Activated CD4-positive, alpha-beta T cell treated with anti-CD3 and anti-CD28 coated beads, Interleukin-2, amount 50 U/mL, for 16 hours (primary cell): ENCODE results near the gene AAK1.
A peak's percentile ranks its signal among the peaks of the same experiment; 100 is the strongest.
"Not testable (repeated sequence)": the region's sequence is repeated elsewhere in the genome, so short reads cannot be mapped to it uniquely, and the experiment has no call there.

Experiments
- DNase-seq: peaks from one replicate; pipeline ENCODE4 v3.0.0-alpha.2; 2020

Gene AAK1

DNA sequence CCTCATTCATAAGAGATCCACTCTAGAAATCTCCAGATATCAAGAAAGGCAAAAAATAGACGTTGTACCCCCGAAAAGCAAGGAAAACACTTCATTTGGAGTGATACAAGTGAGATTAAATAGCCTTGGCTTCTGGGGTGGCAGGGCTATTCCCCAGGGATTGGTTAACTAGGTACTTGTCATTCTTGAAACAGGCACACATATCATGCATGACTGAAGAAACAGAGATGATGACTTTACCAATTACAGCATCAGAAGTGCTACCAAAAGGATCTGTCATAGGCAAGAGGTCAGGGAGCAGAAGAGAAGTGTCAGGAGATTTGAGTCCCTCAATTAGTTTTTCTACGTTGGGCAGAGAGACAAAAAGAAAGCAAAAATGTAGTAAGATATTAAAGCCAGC, 161.1 kb downstream of the AAK1 start:
- DNase-seq = no peak

DNA sequence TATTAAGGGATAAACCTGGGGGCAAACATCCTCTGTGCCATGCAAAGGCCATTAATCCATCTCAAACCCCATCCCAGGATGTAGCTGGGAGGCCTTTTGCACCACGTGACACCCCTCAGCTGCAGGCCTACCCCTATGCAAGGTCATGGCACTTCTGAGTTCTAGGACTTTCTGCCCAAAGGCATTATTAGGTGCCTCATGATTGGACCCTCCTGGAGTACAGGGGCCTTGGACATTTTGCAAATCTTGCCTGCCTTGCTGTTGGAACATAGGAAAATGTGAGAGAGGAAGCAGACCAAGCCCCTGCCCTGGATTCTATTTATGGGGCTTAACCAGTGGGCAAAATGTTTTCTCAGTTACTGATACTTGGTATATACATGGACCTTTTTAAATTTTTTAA, 162.1 kb downstream of the AAK1 start:
- DNase-seq = no peak

DNA sequence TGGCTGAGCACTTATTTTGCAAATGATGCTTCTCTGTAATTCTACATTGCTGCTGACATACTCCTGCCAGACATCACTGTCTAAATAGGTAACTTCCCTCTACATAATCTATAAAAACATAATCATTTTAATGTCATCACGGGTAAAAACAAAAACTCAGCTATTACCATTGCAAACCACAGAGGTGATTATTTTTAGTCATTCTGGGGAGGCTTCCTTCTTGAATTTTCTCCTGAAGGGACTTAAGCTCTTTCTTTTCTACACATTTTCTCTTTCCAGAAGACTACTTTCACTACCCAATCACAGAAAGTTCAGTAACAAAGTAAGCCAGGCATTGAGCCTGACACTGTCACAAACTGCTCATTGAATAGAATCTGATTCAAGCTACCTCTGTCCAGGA, 165.9 kb downstream of the AAK1 start:
- peak; percentile 26 for DNase-seq

DNA sequence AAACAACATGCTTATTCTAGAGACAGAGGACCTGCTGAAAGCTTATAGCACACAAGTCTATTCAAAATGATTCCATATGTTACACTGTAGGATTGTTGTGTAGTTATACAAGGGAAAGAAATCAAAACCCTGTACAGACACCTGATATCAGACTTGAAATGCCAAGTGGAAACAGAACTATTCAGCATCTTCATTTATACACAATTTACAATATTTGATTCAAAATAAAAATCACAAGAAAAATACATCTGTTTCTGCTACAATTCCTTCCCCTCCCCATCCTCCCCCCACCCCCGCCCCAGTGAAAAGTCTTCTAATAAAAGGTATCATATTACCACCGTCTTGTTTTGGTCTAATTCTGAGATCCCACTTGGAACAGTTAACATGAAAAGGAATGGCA, 168.9 kb downstream of the AAK1 start:
- DNase-seq = no peak

DNA sequence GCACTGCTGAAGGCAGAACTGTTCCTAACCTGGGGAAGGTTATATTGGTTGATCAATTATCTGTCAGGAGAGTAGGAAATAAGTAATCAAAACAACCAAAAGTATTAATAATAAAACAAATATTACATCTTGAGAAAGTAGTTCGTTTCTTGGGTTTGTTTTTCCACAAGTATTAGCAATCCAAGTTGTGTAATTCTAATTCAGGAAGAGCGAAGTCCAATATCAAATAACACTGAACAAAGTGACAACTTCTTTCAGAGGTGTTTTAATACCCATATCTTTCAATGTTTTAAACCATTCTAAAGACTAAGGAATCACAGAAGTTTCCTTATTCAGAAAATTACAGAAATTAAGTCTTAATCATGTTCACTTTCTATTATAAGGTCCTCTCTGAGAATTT, 171.7 kb downstream of the AAK1 start:
- DNase-seq = no peak

DNA sequence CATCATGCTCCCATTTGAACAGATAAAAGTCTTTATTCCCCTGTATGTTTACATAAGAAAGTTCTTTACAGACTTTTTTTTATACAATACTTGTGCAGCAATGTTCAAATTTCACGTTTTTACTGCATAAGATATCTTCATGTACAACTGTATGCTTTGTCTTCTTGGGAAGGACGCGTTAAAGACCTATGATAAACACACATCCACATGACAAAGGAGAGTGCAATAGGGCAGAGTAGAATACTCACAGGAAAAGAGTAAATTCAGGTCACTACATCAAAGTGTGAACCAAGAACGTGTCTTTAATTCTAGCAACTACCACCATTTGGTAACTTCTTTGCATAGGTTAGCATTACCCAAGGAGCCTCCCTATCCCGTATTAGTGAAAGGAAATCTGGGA, 172.6 kb downstream of the AAK1 start:
- DNase-seq = no peak

DNA sequence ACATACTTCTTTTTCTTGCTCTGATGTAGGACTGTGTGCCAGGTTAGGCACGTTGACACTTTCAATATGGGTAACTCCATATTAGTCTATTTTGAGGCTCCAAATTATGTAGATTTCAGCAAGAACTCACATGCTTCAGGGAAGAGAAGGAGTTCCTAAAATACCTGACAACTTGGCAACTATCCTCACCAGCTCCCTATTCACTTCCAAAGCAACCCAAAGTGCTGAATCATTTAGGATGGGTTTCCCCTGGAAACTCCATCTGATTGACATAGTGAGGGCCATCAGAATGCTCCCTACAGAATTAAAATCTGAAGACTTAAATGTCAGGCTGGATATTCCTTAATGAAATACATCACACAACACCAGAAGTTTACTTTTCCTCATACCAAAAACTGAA, 173.8 kb downstream of the AAK1 start:
- no peak for DNase-seq

DNA sequence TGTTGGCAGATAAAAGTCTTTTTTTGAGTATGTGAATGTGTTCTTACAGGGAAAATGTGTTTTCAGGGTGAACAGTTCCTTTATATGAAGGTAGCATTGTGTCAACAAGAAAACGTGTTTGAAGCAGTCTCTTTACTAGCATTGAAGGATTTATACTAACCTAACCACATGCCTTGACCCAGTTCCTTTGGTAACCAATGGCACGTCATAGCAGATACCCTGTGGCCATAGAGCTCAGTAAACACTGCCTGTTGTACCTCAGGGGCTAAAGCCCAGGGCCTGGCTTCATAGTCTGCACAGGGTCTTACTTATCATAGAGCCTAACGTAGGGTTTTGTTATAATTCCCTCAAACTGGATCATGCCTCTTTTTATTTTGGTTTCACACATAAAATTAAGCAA, 174.2 kb downstream of the AAK1 start:
- DNase-seq = no peak

DNA sequence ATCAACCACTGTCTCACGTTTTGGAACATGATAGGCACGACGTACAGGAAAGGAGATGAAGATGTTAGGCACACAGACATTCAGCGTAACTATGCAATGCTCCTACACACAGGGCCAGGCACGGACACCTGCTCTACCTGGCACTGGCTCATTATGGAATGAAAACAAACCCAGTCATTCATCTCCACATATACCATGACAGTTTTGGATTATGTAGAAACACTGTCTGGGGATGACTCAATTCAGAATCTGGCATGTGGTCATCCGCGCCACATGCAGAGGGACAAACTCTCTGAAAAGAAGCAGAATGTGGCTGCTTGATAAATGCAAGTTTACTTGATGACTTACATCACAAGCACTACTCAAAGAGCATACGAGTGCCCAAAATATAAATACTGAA, 176.8 kb downstream of the AAK1 start:
- DNase-seq = peak; percentile 39

DNA sequence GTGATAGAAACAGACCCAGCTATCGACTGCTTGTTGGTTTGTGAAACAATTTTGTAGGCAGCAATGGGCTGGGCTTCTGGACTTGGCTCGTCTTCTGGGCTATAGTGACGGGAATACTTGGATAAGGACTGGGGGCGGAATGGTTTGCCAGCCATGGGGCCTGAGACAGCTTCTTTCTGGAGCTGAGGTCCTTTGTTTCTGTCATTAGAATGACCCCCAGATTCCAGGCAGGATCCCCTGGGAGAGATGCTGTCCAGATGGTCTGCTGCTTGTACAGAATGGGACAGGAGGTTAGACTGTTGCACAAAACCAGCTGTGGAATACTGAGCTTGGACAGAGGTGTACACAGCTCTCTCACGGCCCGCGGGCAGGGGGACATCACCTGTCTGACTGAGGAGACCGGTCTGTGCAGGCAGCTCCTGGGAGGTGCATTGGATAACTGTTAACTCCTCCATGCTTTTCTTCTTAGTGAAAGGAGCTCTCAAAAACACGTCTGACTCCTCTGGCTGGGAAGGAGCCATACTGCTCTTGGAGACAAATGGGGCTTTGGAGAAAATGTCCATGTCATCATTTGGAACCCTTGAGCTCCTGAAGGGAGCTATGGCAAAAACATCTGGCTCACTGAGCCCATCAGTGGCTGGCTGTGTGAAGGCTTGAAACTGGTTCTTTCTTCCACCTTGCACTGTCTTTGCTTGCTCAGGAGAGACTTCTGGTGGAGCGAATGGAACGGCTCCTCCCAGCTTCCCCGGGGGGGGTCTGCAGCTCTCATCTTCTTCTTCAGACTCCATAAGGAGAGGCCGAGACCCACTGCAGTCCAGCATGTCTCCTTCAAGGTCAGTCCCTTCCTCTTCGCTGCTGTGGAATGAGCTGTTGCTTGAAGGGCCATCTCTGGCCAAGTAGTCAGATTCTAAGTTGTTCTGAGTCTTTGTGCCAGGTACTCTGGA, 177.8 kb downstream of the AAK1 start:
- DNase-seq = no peak

DNA sequence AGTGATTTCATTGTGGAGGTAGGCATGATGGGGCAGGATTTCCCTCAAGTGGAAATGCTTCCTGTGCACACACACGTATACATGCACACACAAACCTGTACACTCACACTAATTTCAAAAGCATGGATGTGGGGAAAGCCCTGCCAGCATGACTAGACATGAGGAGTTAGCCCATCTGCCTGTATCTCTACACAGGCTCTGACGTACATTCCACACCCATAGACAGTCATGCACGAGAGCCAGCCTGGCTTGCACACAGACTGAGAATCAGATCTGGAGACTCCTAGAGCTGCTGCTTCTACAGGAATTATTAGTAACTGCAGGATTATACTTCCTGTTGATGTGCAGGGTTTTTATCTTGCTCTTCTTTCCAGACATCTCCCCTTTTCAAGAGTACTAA, 179.0 kb downstream of the AAK1 start:
- DNase-seq = no peak

DNA sequence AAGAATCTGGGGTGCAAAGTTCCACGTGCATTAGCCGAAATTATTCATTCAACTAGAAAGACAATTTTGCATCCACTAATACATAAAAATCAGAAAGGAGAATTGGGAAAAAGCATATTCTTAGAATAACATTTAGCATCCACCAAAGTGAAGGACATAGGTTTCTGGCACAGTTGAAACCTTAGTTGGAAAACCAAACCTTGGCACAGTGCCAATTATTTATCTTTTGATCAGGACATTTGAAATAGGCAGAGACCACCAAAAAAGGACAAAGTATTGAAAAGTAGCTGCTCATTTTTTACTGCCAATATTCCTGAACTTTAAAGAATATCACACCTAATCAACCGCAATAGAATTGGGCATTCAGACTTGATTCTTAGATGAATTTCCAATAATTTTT, 180.8 kb downstream of the AAK1 start:
- DNase-seq = no peak

DNA sequence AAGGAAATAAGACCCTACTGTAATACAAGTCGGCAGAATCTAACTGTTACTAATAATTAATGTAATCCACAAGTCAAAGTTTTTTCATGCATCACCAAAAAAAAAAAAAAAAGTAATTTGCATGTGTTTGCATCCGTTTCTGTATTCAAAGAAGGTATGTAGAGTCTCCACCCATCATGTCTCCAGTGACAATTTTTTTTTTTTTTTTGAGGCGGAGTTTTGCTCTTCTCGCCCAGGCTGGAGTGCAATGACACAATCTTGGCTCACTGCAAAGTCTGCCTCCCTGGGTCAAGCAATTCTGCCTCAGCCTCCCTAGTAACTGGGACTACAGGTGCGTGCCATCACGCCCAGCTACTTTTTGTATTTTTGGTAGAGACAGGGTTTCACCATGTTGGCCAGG, 182.1 kb downstream of the AAK1 start:
- DNase-seq = no peak

DNA sequence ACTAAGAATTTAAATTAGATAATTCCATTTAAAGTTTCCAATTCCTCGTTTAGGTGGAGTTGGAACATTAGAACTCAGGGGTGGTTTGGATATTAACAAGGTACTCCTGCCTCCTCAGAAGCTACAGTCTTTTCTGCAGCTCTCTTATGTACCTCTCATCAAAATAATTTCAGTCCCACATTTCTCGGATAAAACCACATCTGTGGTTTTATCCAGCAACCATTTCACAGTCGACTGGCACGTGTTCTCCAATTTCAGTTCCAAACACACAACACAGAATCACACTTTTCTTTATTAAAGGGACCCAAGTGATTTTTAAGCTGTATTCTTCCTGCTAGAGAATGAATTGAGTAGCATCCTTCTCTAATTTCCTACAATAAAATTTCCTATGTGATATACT, 183.6 kb downstream of the AAK1 start:
- no peak for DNase-seq

DNA sequence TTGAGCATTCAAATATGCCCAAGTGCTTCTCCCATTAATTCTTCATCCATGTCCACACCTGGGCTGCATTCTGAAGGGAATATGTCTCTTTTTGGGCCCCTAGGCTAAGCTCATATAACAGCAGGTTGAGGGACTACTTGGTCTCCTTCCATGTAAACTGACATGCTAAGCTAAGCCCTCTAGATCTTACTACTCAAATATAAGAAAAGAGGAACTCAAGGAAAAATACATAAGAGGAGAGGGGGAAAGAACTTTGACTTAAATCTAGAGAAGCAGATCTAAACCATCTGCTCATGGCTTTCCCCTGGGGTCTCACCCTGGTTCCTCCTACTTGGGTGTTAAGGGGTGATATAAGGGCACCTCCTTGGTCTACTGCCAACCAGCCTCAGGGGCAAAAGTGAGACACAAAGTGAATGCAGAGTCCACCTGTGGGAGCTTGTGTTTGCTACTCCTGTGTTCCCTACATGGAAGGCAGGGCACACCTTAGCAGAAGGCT, 186.5 kb downstream of the AAK1 start:
- DNase-seq = no peak

DNA sequence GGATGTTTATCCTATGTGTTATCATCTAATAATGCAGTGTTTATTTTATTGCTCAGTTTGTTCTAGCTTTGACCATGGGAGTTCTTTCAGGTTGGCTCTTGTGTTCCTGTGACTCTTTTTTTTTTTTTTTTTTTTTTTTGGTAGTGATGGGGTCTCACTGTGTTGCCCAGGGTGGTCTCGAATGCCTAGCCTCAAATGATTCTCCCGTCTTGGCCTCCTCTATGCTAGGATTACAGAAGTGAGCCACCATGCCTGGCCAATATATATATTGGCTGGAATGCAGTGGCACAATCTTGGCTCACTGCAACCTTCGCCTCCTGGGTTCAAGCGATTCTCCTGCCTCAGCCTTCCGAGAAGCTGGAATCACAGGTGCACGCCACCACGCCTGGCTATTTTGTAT, 187.4 kb downstream of the AAK1 start:
- DNase-seq = no peak

DNA sequence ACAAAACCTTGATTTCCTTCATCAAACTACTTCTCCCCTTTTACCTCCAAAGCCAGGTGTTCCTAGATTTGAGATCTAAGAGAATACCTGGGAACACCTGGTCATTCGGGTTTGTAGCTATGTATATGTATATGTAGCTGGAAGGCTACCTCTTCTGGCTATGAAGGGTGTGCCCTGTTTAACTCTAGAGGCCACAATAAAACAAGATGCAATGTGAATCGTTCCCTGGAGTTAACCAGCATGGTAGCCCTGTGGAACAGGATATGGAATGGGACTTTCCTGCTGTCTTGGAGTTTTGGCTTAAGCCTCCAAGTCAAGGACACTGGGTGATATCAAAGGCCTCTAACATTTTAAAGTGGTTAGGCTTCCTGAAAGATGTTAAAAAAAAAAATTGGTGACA, 188.6 kb downstream of the AAK1 start:
- no peak for DNase-seq

DNA sequence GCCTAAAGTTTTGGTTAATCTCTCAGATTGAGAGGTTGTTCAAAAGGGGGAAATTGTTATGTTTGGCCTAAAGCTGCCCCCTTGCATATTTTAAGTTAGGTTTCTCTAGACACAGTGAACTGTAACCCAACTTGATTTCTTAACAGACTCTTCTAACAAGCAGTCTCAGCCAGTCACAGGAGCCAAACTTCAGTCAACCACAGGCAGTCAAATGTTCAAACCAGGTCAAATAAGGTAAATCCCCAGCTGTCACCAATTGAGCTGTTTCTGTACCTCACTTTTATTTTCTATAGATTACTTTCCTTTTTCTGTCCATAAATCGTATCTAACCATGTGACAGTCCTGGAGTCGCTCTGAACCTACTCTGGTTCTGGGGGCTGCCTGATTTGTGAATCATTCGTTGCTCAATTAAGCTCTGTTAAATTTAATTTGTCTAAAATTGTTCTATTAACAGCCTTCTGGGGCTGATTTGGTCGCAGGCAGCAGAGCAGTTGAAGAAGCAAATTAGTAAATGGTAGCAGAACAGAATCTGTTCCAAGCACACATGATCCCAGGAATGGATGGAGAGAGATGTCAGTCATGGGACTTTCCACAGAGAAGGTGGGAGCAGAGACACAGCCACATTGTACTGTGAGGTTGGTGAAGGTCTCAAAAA, 189.9 kb downstream of the AAK1 start:
- peak; percentile 55 for DNase-seq

DNA sequence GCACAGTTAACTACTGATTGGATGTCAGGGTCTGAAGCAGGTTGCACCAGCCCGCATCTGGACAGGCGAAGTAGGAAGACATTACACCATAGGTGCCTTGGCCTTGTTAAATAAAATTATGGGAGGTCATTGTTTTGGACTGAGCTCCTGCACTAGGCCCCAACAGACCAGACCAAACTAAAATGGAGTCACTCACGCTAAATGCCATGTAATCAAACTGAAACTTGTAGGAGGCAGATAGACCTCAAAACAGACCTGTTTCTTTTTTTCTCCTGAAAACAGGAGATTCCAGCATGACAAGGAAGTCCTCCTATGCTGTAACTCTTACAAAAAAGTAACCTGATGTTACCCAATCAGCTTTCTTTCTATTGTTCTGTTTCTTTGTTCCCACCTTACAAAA, 190.9 kb downstream of the AAK1 start:
- no peak for DNase-seq

DNA sequence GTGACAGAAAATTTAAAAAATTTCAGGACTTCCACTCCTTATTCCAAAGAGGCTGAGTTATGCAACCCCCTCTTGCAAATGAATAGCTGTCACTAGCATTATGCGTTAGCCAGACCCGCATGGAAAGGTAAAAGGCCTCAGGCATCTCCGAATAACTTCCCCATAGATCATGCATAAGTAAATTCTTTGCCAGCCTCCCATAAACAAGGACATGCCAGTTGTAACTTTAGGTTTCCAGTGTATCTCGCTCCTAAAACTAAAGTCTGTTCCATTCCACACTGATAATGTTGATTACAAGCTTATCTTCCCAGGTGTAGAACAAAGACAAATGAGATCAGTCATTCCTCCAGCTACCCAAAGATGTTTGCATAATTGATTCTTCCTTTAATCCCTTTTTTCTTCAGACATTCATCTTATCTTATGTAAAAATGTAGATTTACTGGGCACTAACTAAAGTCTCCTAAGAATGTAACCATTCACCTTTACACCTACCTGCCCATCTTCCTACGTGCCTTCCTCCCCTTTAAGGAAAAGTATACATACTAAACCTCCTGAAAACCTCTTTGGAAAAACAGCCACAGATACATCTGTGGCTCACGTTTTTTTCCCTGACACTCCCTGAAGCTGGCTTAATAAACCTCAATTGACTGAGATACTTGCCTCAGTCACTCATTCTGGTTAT, 192.7 kb downstream of the AAK1 start:
- DNase-seq = no peak

DNA sequence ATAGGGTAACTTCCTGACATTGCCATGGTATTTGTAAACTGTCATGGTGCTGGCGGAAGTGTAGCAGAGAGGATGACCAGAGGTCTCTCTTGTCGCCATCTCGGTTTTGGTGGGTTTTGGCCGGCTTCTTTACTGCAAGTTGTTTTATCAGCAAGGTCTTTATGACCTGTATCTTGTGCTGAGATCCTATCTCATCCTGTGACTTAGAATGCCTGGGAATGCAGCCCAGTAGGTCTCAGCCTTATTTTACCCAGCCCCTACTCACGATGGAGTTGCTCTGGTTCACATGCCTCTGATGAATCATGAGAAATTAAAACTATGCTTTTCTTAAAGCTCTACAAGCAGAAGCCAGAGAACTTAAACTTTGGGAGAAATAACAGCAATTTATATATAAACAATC, 193.6 kb downstream of the AAK1 start:
- no peak for DNase-seq

DNA sequence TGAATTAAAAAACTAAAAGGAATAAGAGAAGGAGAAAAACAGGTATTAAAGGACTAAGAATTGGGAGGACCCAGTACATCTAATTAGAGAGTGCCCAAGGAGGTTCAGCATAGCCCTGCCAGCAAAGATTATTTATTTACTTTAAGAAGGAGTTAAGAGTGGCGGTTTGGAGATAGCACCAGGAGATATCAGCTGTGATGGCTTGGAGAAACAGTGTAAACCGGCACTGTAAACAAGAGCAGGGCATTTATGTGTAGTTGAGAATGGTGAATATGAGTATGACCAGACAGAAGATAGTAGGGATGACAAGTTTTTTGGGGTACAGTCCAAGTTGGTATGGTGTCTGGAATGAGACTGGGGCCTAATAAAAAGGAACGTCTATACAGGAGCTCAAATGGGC, 199.9 kb downstream of the AAK1 start:
- DNase-seq = not testable (repeated sequence)

DNA sequence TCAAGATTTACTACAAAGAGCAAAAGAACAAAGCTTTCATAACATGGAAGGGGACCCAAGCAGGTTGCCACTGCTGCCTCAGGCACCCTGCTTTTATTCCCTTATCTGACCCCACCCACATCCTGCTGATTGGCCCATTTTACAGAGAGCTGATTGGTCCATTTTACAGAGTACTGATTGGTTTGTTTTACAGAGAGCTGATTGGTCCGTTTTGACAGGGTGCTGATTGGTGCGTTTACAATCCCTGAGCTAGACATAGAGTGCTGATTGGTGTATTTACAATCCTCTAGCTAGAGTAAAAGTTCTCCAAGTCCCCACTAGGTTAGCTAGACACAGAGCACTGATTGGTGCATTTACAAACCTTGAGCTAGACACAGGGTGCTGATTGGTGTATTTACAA, 204.0 kb downstream of the AAK1 start:
- not testable (repeated sequence) for DNase-seq

DNA sequence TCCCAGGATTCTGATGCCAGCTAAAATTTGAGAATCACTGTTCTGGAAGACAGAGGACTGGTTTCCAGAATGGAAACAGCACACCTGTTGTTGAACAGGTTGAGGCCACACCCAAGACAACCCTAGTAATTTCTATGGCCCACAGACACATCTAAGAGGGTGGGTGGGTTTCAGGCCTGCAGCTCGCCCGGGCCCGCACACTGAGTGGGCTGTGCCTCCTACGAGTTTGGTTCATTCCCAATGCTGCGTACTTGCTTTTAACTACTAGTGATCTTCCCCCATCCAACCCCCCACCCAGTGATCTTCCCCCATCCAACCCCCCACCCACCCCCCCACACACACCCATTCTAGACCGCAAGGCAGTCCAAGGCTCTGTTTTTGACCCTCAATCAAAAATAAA, 205.0 kb downstream of the AAK1 start:
- no peak for DNase-seq
